Aorta (tissue), 5 donors: ENCODE results near the gene LENG1. TPM values are rescaled to one million over a fixed set of nuclear protein-coding genes. Genes with fewer than 3 reads are reported as not detected.
A peak's percentile ranks its signal among the peaks of the same experiment; 100 is the strongest.

Source experiments
- ATAC-seq: fragments of 200-7000 bp; cut with Tn5 transposase; one replicate; pipeline ENCODE4 v1.9.1; 2022; ENCODE audit warnings: moderate library complexity; ENCODE audit not compliant: low FRiP score
- DNase-seq, 2 donors: peaks; one replicate each; pipeline ENCODE4 v3.0.0-alpha.2; 2020
- H3K27ac ChIP-seq, 2 donors: one replicate each; pipeline ENCODE4 v1.5.1; 2013; ENCODE audit warnings: low read length in 2 of 2, mild to moderate bottlenecking in 2 of 2, moderate library complexity in 2 of 2, control low read depth in 1 of 2, inconsistent platforms in 1 of 2, low read depth in 1 of 2
- H3K27me3 ChIP-seq, 2 donors: one replicate each; pipeline ENCODE4 v1.6.1; 2013; ENCODE audit warnings: control low read depth in 1 of 2, low read length in 1 of 2, mild to moderate bottlenecking in 1 of 2, moderate library complexity in 1 of 2; ENCODE audit not compliant: insufficient read depth in 2 of 2, control insufficient read depth in 1 of 2
- H3K36me3 ChIP-seq, 2 donors: one replicate each; pipeline ENCODE4 v1.6.1; 2013; ENCODE audit warnings: control low read depth in 1 of 2, low read length in 1 of 2, mild to moderate bottlenecking in 1 of 2; ENCODE audit not compliant: insufficient read depth in 2 of 2, control insufficient read depth in 1 of 2
- H3K4me1 ChIP-seq, 2 donors: one replicate each; pipeline ENCODE4 v1.6.1; 2013; ENCODE audit warnings: low read length in 2 of 2, control low read depth in 1 of 2, mild to moderate bottlenecking in 1 of 2, moderate library complexity in 1 of 2; ENCODE audit not compliant: insufficient read depth in 2 of 2, control insufficient read depth in 1 of 2
- H3K4me3 ChIP-seq, 2 donors: one replicate each; pipeline ENCODE4 v1.5.1; 2013; ENCODE audit warnings: low read length in 2 of 2, control low read depth in 1 of 2, mild to moderate bottlenecking in 1 of 2
- H3K9me3 ChIP-seq: one replicate; pipeline ENCODE4 v1.6.1; 2013; ENCODE audit warnings: mild to moderate bottlenecking, low read length; ENCODE audit not compliant: control insufficient read depth
- WGBS, 2 donors: extraction: QIAGEN DNeasy Blood & Tissue Kit; methylation state at CpG; one replicate each; pipeline ENCODE4 v1.1.7; 2013; 5-methylcytosine and 5-hydroxymethylcytosine counted together
- intact Hi-C, 2 donors: fragments of 100-400 bp; cut with DNase I; formaldehyde crosslinking; loops; one replicate each; pipeline versions ENCODE4 v1.14.2 to v1.15.0; 2022
- polyA plus RNA-seq, 2 donors: library from polyadenylated mRNA; stranded (reverse); fragments of 200-250 nt; gene quantifications; one replicate each; pipeline ENCODE4 v1.2.3, GENCODE V29; 2013
- total RNA-seq, 2 donors: library from RNA; stranded (reverse); fragmentation: NEBNext Ultra II Directional; extraction: Animal tissue kit (Norgen Biotek cat#: 25700); gene quantifications; one replicate each; pipeline ENCODE4 v1.2.1, GENCODE V29; 2021
- donor health status: healthy with polysubstance abuse.
- donor health status: Bipolar disorder and iron deficiency.
- donor health status: DM: no; HTN: no; CAD: no.
- donor health status: DM: no; HTN: no; CAD: no.
- donor health status: DM: yes; HTN: yes; CAD: no.

LENG1 gene
- total and polyA plus RNA-seq, 4 donors = 5.7 to 10.1 (median 6.8) TPM

GRCh38 chr19:54162884-54163283, 3.4 kb upstream of the LENG1 start:
- no peaks in the 10 kb centered on the region for H3K27me3 ChIP-seq
- 71 to 77% methylated on average over 14 of the region's 14 CpGs for WGBS, 2 donors
- H3K27ac ChIP-seq = no peak overlapping the region
- no peaks in the 10 kb centered on the region for H3K36me3 ChIP-seq
- ATAC-seq (no peak), DNase-seq (no peak)
- H3K4me3 ChIP-seq = no peak overlapping the region
- no peaks in the 10 kb centered on the region for H3K9me3 ChIP-seq
- intact Hi-C loops = no loop called here
- no peaks in the 10 kb centered on the region for H3K4me1 ChIP-seq

GRCh38 chr19:54162241-54162805, 2.8 kb upstream of the LENG1 start:
- Histone ChIP-seq H3K9me3 (no peaks in the 10 kb centered on the region), H3K36me3 (no peaks in the 10 kb centered on the region), H3K27ac (no peak overlapping the region), H3K27me3 (no peaks in the 10 kb centered on the region), H3K4me3 (no peak overlapping the region), H3K4me1 (no peaks in the 10 kb centered on the region)
- DNase-seq = peak; percentile 89 to 91
- peak; percentile 40 for ATAC-seq
- WGBS, 2 donors = 7 to 10% methylated on average over 28 to 35 of the region's 35 CpGs
- intact Hi-C loops = no loop called here

- H3K27ac ChIP-seq = no peak overlapping the region
- intact Hi-C loops = no loop called here
- H3K27me3 ChIP-seq = no peaks in the 10 kb centered on the region
- no peak overlapping the region for H3K4me3 ChIP-seq
- WGBS, 2 donors = 28 to 46% methylated on average over 13 of the region's 13 CpGs
- no peaks in the 10 kb centered on the region for H3K4me1 ChIP-seq
- peaks cover 0 to 1% of the 10 kb centered on the region in 2 donors for H3K36me3 ChIP-seq
- no peaks in the 10 kb centered on the region for H3K9me3 ChIP-seq
- ATAC-seq = no peak
- no peak for DNase-seq
Measured at GRCh38 chr19:54160854-54161253, 1.3 kb upstream of the LENG1 start.

GRCh38 chr19:54160182-54160811, 776 bp upstream of the LENG1 start:
- ATAC-seq (no peak), DNase-seq (no peak)
- Histone ChIP-seq H3K27ac (peak overlapping the region in 1 of 2 donors; percentile 66), H3K9me3 (no peaks in the 10 kb centered on the region), H3K4me3 (peak overlapping the region; percentile 5 to 51), H3K36me3 (peaks cover 0 to 1% of the 10 kb centered on the region in 2 donors), H3K4me1 (no peaks in the 10 kb centered on the region), H3K27me3 (no peaks in the 10 kb centered on the region)
- WGBS, 2 donors = 1% methylated on average over 28 of the region's 28 CpGs
- intact Hi-C loops = no loop called here

GRCh38 chr19:54158812-54159351, 639 bp downstream of the LENG1 start:
- WGBS, 2 donors = 8 to 10% methylated on average over 19 of the region's 19 CpGs
- ATAC-seq = no peak
- no peak for DNase-seq
- Histone ChIP-seq H3K27ac (peak overlapping the region in 1 of 2 donors; percentile 96), H3K4me3 (peak overlapping the region; percentile 43 to 47), H3K36me3 (peaks cover 3 to 4% of the 10 kb centered on the region in 2 donors), H3K4me1 (no peaks in the 10 kb centered on the region), H3K9me3 (no peaks in the 10 kb centered on the region), H3K27me3 (no peaks in the 10 kb centered on the region)
- intact Hi-C loops = loop anchor here (1.0 to 10.0 kb wide), 2 partner anchors 22 to 296 kb away; partner anchors contain the start of gene CNOT3 (in 1 of the 2)

- Histone ChIP-seq H3K4me3 (no peak overlapping the region), H3K36me3 (peaks cover 4 to 10% of the 10 kb centered on the region in 2 donors), H3K4me1 (no peaks in the 10 kb centered on the region), H3K9me3 (no peaks in the 10 kb centered on the region), H3K27me3 (no peaks in the 10 kb centered on the region), H3K27ac (no peak overlapping the region)
- intact Hi-C loops = loop anchor here in 1 of 2 donors (10.0 kb wide), 1 partner anchor 298 kb away; no protein-coding TSS in a partner anchor
- 93 to 96% methylated on average over 3 of the region's 3 CpGs for WGBS, 2 donors
- ATAC-seq (no peak), DNase-seq (no peak)
Measured at GRCh38 chr19:54156953-54157352, 2.6 kb downstream of the LENG1 start.

- H3K4me3 ChIP-seq = no peak overlapping the region
- H3K36me3 ChIP-seq = peaks cover 4 to 10% of the 10 kb centered on the region in 2 donors
- intact Hi-C loops = loop anchor here in 1 of 2 donors (10.0 kb wide), 1 partner anchor 298 kb away; no protein-coding TSS in a partner anchor
- H3K27ac ChIP-seq = no peak overlapping the region
- 70 to 73% methylated on average over 11 of the region's 11 CpGs for WGBS, 2 donors
- H3K27me3 ChIP-seq = no peaks in the 10 kb centered on the region
- ATAC-seq = no peak
- DNase-seq = no peak
- H3K9me3 ChIP-seq = no peaks in the 10 kb centered on the region
- no peaks in the 10 kb centered on the region for H3K4me1 ChIP-seq
Measured at GRCh38 chr19:54156490-54156889, 3.0 kb downstream of the LENG1 start.

GRCh38 chr19:54155694-54156093, 3.8 kb downstream of the LENG1 start:
- DNase-seq (no peak), ATAC-seq (no peak)
- intact Hi-C loops = loop anchor here in 1 of 2 donors (10.0 kb wide), 1 partner anchor 299 kb away; no protein-coding TSS in a partner anchor
- Histone ChIP-seq H3K27me3 (no peaks in the 10 kb centered on the region), H3K36me3 (peaks cover 4 to 10% of the 10 kb centered on the region in 2 donors), H3K9me3 (no peaks in the 10 kb centered on the region), H3K4me1 (no peaks in the 10 kb centered on the region), H3K4me3 (no peak overlapping the region), H3K27ac (no peak overlapping the region)
- 50 to 62% methylated on average over 16 to 19 of the region's 19 CpGs for WGBS, 2 donors
